ENCODE data around the gene BLTP3B.

Gene BLTP3B

DNA sequence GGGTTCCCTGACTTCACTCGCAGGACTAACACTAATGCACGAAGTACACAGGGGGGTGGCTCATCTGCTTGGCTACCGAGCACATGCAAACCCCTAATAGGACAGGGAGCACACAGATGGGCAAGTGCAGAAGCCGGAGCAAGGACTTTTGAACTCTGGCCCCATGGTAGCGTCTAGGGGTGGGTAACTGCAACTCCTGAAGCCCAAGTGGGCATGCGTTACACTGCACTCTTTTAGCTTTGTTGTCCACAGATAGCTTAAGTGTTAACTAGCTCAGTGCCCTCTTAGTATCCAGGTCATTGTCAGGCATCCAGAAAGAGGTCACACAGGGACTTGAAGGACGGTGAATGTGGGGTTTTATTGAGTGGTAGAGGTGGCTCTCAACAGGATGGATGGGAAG lies 3.0 kb upstream of the BLTP3B start:
- no peaks in the 10 kb centered on the region for H3K9me3 ChIP-seq (ENCODE audit: low read length)
- H3F3A ChIP-seq (ENCODE audit: insufficient read depth, low read length) = no peaks in the 10 kb centered on the region
- no peak for TF ChIP-seq EZH2 (IDR thresholded peaks at IDR 0.05; ENCODE audit: borderline replicate concordance, low read length)
- TF ChIP-seq, protein P1, sequence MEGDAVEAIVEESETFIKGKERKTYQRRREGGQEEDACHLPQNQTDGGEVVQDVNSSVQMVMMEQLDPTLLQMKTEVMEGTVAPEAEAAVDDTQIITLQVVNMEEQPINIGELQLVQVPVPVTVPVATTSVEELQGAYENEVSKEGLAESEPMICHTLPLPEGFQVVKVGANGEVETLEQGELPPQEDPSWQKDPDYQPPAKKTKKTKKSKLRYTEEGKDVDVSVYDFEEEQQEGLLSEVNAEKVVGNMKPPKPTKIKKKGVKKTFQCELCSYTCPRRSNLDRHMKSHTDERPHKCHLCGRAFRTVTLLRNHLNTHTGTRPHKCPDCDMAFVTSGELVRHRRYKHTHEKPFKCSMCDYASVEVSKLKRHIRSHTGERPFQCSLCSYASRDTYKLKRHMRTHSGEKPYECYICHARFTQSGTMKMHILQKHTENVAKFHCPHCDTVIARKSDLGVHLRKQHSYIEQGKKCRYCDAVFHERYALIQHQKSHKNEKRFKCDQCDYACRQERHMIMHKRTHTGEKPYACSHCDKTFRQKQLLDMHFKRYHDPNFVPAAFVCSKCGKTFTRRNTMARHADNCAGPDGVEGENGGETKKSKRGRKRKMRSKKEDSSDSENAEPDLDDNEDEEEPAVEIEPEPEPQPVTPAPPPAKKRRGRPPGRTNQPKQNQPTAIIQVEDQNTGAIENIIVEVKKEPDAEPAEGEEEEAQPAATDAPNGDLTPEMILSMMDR (IDR thresholded peaks at IDR 0.05; ENCODE audit: low read length) = no peak

DNA sequence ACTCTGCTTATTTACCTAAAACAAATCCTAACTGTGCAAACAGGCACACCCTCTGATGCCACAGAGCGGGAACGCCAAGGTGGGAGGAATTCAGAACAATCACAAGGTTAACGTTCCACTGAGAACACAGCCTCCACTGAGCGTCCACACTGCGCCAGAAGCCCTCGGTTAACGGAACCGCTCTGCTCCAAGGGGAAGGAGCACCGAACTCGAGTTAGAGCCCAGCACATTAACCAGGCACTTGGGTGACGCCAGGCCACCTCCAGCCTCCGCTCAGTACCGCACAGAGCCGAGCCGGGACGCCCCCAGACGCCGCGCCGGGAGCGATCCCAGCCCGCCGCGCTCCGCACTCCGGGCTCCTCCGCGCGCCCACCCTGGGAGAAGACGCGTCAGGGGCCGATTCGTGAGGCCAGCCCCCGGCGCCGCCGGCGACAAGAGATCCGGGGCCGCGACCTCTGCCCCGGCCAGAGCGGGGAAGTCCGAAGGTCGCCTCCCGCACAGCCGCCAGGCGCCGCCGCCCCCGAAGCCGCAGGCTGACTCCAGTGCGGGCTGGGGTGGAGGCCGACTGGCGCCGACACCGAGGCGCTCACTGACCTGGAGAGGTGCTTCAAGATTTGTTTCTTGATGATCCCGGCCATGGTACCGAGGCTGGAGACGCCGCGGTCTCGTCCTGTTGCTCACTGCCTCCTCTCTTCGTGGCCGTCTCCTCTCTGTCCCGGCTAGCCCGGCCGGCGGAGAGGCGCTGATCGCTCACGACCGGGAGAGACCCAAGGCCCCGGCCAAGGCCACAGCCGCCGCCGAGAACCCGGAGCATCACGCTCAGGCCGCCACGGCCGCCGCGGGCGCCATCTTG lies 450 bp downstream of the BLTP3B start:
- H3K4me2 ChIP-seq (ENCODE audit: low read length) = peak overlapping the region; percentile 88
- H3F3A ChIP-seq (ENCODE audit: insufficient read depth, low read length) = no peaks in the 10 kb centered on the region
- H4K20me1 ChIP-seq (ENCODE audit: insufficient read depth, low read length) = no peaks in the 10 kb centered on the region
- H3K4me3 ChIP-seq (ENCODE audit: low read depth, low read length, poor library complexity, severe bottlenecking) = peak overlapping the region; percentile 99
- no peak for TF ChIP-seq EZH2 (IDR thresholded peaks at IDR 0.05; ENCODE audit: borderline replicate concordance, low read length)
- TF ChIP-seq, protein P1 (IDR thresholded peaks at IDR 0.05; ENCODE audit: low read length) = no peak
- no peaks in the 10 kb centered on the region for H3K36me3 ChIP-seq (ENCODE audit: insufficient read depth, low read length)
- no peaks in the 10 kb centered on the region for H3K27me3 ChIP-seq (ENCODE audit: insufficient read depth, low read length)
- peak overlapping the region; percentile 99 for H3K9ac ChIP-seq (ENCODE audit: low read length)
- H3K9me3 ChIP-seq (ENCODE audit: low read length) = no peaks in the 10 kb centered on the region
- peaks cover 31% of the 10 kb centered on the region for H3K79me2 ChIP-seq (ENCODE audit: insufficient read depth, low read length)
- no peaks in the 10 kb centered on the region for H3K9me2 ChIP-seq (ENCODE audit: low read depth, low read length)
- H3K4me1 ChIP-seq (ENCODE audit: insufficient read depth, low read length, severe bottlenecking) = peaks cover 56% of the 10 kb centered on the region
- H2AFZ ChIP-seq (ENCODE audit: low read length) = no peak overlapping the region
- peak overlapping the region; percentile 72 for H3K27ac ChIP-seq (ENCODE audit: low read depth, low read length, poor library complexity, severe bottlenecking)

More for the DNA sequence above, 3.0 kb upstream of the BLTP3B start:
- H3K27ac ChIP-seq (ENCODE audit: low read depth, low read length, poor library complexity, severe bottlenecking) = no peak overlapping the region
- no peaks in the 10 kb centered on the region for H3K36me3 ChIP-seq (ENCODE audit: insufficient read depth, low read length)
- no peak overlapping the region for H2AFZ ChIP-seq (ENCODE audit: low read length)
- no peaks in the 10 kb centered on the region for H3K27me3 ChIP-seq (ENCODE audit: insufficient read depth, low read length)
- H4K20me1 ChIP-seq (ENCODE audit: insufficient read depth, low read length) = no peaks in the 10 kb centered on the region
- no peak overlapping the region for H3K9ac ChIP-seq (ENCODE audit: low read length)
- no peak overlapping the region for H3K4me3 ChIP-seq (ENCODE audit: low read depth, low read length, poor library complexity, severe bottlenecking)
- peaks cover 7% of the 10 kb centered on the region; the same call in 1 of the 2 replicates for H3K79me2 ChIP-seq (ENCODE audit: insufficient read depth, low read length)
- H3K4me2 ChIP-seq (ENCODE audit: low read length) = no peak overlapping the region
- H3K9me2 ChIP-seq (ENCODE audit: low read depth, low read length) = no peaks in the 10 kb centered on the region
- H3K4me1 ChIP-seq (ENCODE audit: insufficient read depth, low read length, severe bottlenecking) = peaks cover 27% of the 10 kb centered on the region

DNA sequence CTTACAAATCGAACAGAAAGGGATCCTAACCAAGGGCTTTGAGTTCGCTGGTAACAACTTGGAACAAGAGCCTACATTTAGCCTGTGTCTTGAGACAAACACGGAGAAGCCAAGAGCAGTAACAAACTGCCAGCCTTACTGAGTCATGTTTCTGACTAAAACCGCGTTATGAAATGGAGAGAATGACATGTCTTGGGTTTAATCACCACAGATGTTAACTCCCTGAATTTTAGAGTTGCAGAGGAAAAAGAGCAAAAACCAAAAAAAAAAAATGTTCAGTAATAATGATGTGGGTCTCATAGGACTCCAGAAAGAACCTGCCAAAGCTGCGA lies 1.0 kb downstream of the BLTP3B start:
- Histone ChIP-seq H3K27me3 (ENCODE audit: insufficient read depth, low read length) (no peaks in the 10 kb centered on the region), H3K4me2 (ENCODE audit: low read length) (peak overlapping the region; percentile 88), H3K9ac (ENCODE audit: low read length) (peak overlapping the region; percentile 99), H3K4me3 (ENCODE audit: low read depth, low read length, poor library complexity, severe bottlenecking) (peak overlapping the region; percentile 99), H3K9me3 (ENCODE audit: low read length) (no peaks in the 10 kb centered on the region), H3K4me1 (ENCODE audit: insufficient read depth, low read length, severe bottlenecking) (peaks cover 56% of the 10 kb centered on the region), H3F3A (ENCODE audit: insufficient read depth, low read length) (no peaks in the 10 kb centered on the region), H3K27ac (ENCODE audit: low read depth, low read length, poor library complexity, severe bottlenecking) (peak overlapping the region; percentile 72), H3K79me2 (ENCODE audit: insufficient read depth, low read length) (peaks cover 37% of the 10 kb centered on the region), H3K9me2 (ENCODE audit: low read depth, low read length) (no peaks in the 10 kb centered on the region), H2AFZ (ENCODE audit: low read length) (no peak overlapping the region), H3K36me3 (ENCODE audit: insufficient read depth, low read length) (no peaks in the 10 kb centered on the region), H4K20me1 (ENCODE audit: insufficient read depth, low read length) (no peaks in the 10 kb centered on the region)
- TF ChIP-seq, protein P1 (IDR thresholded peaks at IDR 0.05; ENCODE audit: low read length) = no peak
- no peak for TF ChIP-seq EZH2 (IDR thresholded peaks at IDR 0.05; ENCODE audit: borderline replicate concordance, low read length)
